Measurements from ENCODE around the gene GPR152.

GRCh38 chr11:67496113-67496512 lies 43.6 kb upstream of the GPR152 start:
- TF ChIP-seq POLR2A (IDR thresholded peaks at IDR 0.05) (no peak), CTCF (IDR thresholded peaks at IDR 0.05) (no peak)
